Measurements from ENCODE around the gene NACC2.
A peak's percentile ranks its signal among the peaks of the same experiment; 100 is the strongest.

NACC2 gene

GRCh38 chr9:135997090-135998015, 97.7 kb downstream of the NACC2 start:
- Histone ChIP-seq H3K4me3 (ENCODE audit: low read depth in 1 of 5, low read length in 5 of 5) (no peak overlapping the region), H3K9me3 (ENCODE audit: control insufficient read depth in 5 of 5, low read length in 5 of 5) (no peaks in the 10 kb centered on the region), H3K36me3 (ENCODE audit: control insufficient read depth in 5 of 5, insufficient read depth in 5 of 5, low read length in 5 of 5) (no peaks in the 10 kb centered on the region), H3K4me1 (ENCODE audit: control insufficient read depth in 5 of 5, insufficient read depth in 5 of 5, low read length in 5 of 5) (peaks cover 0 to 31% (median 24%) of the 10 kb centered on the region in 5 donors), H3K27me3 (ENCODE audit: control insufficient read depth in 5 of 5, insufficient read depth in 4 of 5, low read length in 5 of 5) (no peaks in the 10 kb centered on the region), H3K27ac (ENCODE audit: low read depth, low read length) (no peak overlapping the region), H3K9ac (ENCODE audit: low read length in 5 of 5) (peak overlapping the region in 1 of 5 donors; percentile 14)

- no peaks in the 10 kb centered on the region for H3K36me3 ChIP-seq (ENCODE audit: control insufficient read depth in 5 of 5, insufficient read depth in 5 of 5, low read length in 5 of 5)
- H3K27me3 ChIP-seq (ENCODE audit: control insufficient read depth in 5 of 5, insufficient read depth in 4 of 5, low read length in 5 of 5), result no peaks in the 10 kb centered on the region
- no peak overlapping the region for H3K9ac ChIP-seq (ENCODE audit: low read length in 5 of 5)
- no peaks in the 10 kb centered on the region for H3K9me3 ChIP-seq (ENCODE audit: control insufficient read depth in 5 of 5, low read length in 5 of 5)
- H3K27ac ChIP-seq (ENCODE audit: low read depth, low read length), result no peak overlapping the region
- peaks cover 0 to 46% (median 36%) of the 10 kb centered on the region in 5 donors for H3K4me1 ChIP-seq (ENCODE audit: control insufficient read depth in 5 of 5, insufficient read depth in 5 of 5, low read length in 5 of 5)
- no peak overlapping the region for H3K4me3 ChIP-seq (ENCODE audit: low read depth in 1 of 5, low read length in 5 of 5)
These were observed 99.3 kb downstream of the NACC2 start for GRCh38 chr9:135995816-135996215.

DNA sequence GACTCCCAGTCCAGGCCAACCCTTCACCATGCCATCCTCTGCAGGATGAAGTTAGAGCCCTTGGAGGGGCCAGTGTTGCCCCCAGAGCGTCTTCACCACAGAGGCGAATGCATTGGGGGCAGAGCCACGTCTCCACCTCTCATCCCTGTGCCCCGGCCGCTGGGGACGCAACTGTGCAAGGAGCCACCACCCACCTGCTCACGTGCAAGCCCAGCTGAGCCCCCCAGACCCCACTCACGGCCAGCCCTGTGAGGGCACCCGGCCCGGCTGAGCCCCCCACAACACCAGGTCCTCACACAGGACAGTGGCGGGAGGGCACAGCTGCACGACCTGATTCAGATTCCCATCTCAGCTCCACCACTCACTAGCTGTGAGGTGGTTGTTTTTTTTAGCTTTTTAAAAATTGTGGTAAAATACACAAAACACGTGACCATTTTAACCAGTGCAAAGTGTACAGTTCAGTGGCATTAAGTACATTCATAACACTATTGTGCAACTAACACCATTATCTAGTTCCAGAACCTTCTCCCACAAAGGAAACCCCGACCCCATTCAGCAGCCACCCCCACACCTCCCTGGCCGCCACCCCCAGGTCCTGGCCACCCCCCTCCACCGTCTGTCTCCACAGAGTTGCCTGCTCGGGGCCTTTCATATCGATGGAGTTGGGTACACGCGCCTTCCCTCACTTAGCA, 100.4 kb downstream of the NACC2 start:
- Histone ChIP-seq H3K27me3 (ENCODE audit: control insufficient read depth in 5 of 5, insufficient read depth in 4 of 5, low read length in 5 of 5) (no peaks in the 10 kb centered on the region), H3K9ac (ENCODE audit: low read length in 5 of 5) (no peak overlapping the region), H3K4me3 (ENCODE audit: low read depth in 1 of 5, low read length in 5 of 5) (no peak overlapping the region), H3K9me3 (ENCODE audit: control insufficient read depth in 5 of 5, low read length in 5 of 5) (no peaks in the 10 kb centered on the region), H3K27ac (ENCODE audit: low read depth, low read length) (no peak overlapping the region), H3K4me1 (ENCODE audit: control insufficient read depth in 5 of 5, insufficient read depth in 5 of 5, low read length in 5 of 5) (peaks cover 0 to 56% (median 45%) of the 10 kb centered on the region in 5 donors), H3K36me3 (ENCODE audit: control insufficient read depth in 5 of 5, insufficient read depth in 5 of 5, low read length in 5 of 5) (no peaks in the 10 kb centered on the region)

- Histone ChIP-seq H3K9me3 (ENCODE audit: control insufficient read depth in 5 of 5, low read length in 5 of 5) (no peaks in the 10 kb centered on the region), H3K27ac (ENCODE audit: low read depth, low read length) (peak overlapping the region; percentile 78), H3K36me3 (ENCODE audit: control insufficient read depth in 5 of 5, insufficient read depth in 5 of 5, low read length in 5 of 5) (no peaks in the 10 kb centered on the region), H3K27me3 (ENCODE audit: control insufficient read depth in 5 of 5, insufficient read depth in 4 of 5, low read length in 5 of 5) (peaks cover 0 to 7% (median 5%) of the 10 kb centered on the region in 5 donors), H3K9ac (ENCODE audit: low read length in 5 of 5) (peak overlapping the region in 2 of 5 donors; percentile 77 to 79), H3K4me3 (ENCODE audit: low read depth in 1 of 5, low read length in 5 of 5) (no peak overlapping the region), H3K4me1 (ENCODE audit: control insufficient read depth in 5 of 5, insufficient read depth in 5 of 5, low read length in 5 of 5) (peaks cover 0 to 60% (median 50%) of the 10 kb centered on the region in 5 donors)
These were observed 101.2 kb downstream of the NACC2 start for GRCh38 chr9:135993765-135994500.

- peak overlapping the region in 3 of 5 donors; percentile 22 to 55 (median 50) for H3K4me3 ChIP-seq (ENCODE audit: low read depth in 1 of 5, low read length in 5 of 5)
- no peaks in the 10 kb centered on the region for H3K9me3 ChIP-seq (ENCODE audit: control insufficient read depth in 5 of 5, low read length in 5 of 5)
- H3K9ac ChIP-seq (ENCODE audit: low read length in 5 of 5), result peak overlapping the region in 4 of 5 donors; percentile 26 to 80 (median 78)
- peak overlapping the region; percentile 78 for H3K27ac ChIP-seq (ENCODE audit: low read depth, low read length)
- no peaks in the 10 kb centered on the region for H3K36me3 ChIP-seq (ENCODE audit: control insufficient read depth in 5 of 5, insufficient read depth in 5 of 5, low read length in 5 of 5)
- peaks cover 0 to 60% (median 50%) of the 10 kb centered on the region in 5 donors for H3K4me1 ChIP-seq (ENCODE audit: control insufficient read depth in 5 of 5, insufficient read depth in 5 of 5, low read length in 5 of 5)
- peaks cover 3 to 12% (median 7%) of the 10 kb centered on the region in 5 donors for H3K27me3 ChIP-seq (ENCODE audit: control insufficient read depth in 5 of 5, insufficient read depth in 4 of 5, low read length in 5 of 5)
These were observed 101.7 kb downstream of the NACC2 start for GRCh38 chr9:135993409-135993742.

DNA sequence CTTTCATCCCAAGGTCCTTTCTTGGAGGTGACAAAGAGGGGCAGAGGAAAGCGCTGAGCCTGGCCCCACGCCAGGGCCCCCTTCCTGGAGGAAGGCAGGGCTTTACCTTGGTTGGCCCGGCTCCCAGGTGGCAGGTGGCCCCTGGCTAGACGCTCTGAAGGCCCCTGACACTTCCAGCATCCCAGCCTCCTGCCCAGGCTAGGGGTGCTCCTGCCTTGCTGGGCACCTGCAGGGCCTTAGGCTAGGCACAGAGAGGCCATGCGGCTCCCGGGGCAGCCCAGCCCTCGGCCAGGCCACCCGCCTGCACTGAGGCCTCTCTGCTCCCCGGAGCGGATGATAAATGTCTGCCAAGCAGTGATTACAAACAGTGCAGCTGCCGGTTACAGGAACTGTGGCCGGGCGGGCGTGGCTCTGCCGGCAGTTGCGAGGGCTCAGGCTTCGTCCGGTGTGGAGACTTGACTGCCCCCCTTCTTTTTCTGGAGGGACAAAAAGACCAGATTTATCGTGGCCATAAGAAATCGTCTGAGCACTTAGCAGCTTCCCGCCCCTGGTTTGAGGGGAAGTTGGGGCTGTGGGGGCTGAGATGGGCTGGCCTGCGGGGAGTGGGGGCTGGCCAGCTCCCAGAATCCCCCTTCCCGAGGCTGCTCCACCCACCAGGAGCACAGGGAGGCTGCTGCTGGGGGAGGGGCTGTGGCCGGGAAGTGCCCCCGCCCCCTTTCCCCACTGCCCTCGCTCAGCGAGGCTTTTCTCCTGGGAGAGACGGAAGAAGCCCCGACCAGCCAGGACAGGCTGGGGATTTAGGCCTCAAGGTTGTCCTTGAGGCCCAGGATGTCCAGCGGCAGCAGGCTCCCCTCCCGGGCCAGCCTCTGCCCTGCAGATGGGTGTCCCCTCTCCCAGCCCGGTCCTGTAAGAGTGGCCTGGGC, 102.3 kb downstream of the NACC2 start:
- Histone ChIP-seq H3K4me3 (ENCODE audit: low read depth in 1 of 5, low read length in 5 of 5) (peak overlapping the region in 4 of 5 donors; percentile 22 to 55 (median 42)), H3K9me3 (ENCODE audit: control insufficient read depth in 5 of 5, low read length in 5 of 5) (no peaks in the 10 kb centered on the region), H3K36me3 (ENCODE audit: control insufficient read depth in 5 of 5, insufficient read depth in 5 of 5, low read length in 5 of 5) (no peaks in the 10 kb centered on the region), H3K27me3 (ENCODE audit: control insufficient read depth in 5 of 5, insufficient read depth in 4 of 5, low read length in 5 of 5) (peaks cover 4 to 16% (median 7%) of the 10 kb centered on the region in 5 donors), H3K27ac (ENCODE audit: low read depth, low read length) (peak overlapping the region; percentile 78), H3K9ac (ENCODE audit: low read length in 5 of 5) (peak overlapping the region in 4 of 5 donors; percentile 77 to 80 (median 78)), H3K4me1 (ENCODE audit: control insufficient read depth in 5 of 5, insufficient read depth in 5 of 5, low read length in 5 of 5) (peaks cover 0 to 60% (median 50%) of the 10 kb centered on the region in 5 donors)

- H3K36me3 ChIP-seq (ENCODE audit: control insufficient read depth in 5 of 5, insufficient read depth in 5 of 5, low read length in 5 of 5), result no peaks in the 10 kb centered on the region
- no peak overlapping the region for H3K4me3 ChIP-seq (ENCODE audit: low read depth in 1 of 5, low read length in 5 of 5)
- peaks cover 0 to 54% (median 50%) of the 10 kb centered on the region in 5 donors for H3K4me1 ChIP-seq (ENCODE audit: control insufficient read depth in 5 of 5, insufficient read depth in 5 of 5, low read length in 5 of 5)
- peak overlapping the region in 4 of 5 donors; percentile 77 to 80 (median 78) for H3K9ac ChIP-seq (ENCODE audit: low read length in 5 of 5)
- peaks cover 5 to 16% (median 7%) of the 10 kb centered on the region in 5 donors for H3K27me3 ChIP-seq (ENCODE audit: control insufficient read depth in 5 of 5, insufficient read depth in 4 of 5, low read length in 5 of 5)
- H3K9me3 ChIP-seq (ENCODE audit: control insufficient read depth in 5 of 5, low read length in 5 of 5), result no peaks in the 10 kb centered on the region
- H3K27ac ChIP-seq (ENCODE audit: low read depth, low read length), result peak overlapping the region; percentile 78
These were observed 103.3 kb downstream of the NACC2 start for GRCh38 chr9:135991771-135992170.

- Histone ChIP-seq H3K9ac (ENCODE audit: low read length in 5 of 5) (peak overlapping the region in 1 of 5 donors; percentile 14), H3K27ac (ENCODE audit: low read depth, low read length) (no peak overlapping the region), H3K4me1 (ENCODE audit: control insufficient read depth in 5 of 5, insufficient read depth in 5 of 5, low read length in 5 of 5) (peaks cover 0 to 54% (median 48%) of the 10 kb centered on the region in 5 donors), H3K27me3 (ENCODE audit: control insufficient read depth in 5 of 5, insufficient read depth in 4 of 5, low read length in 5 of 5) (peaks cover 6 to 16% (median 9%) of the 10 kb centered on the region in 5 donors), H3K9me3 (ENCODE audit: control insufficient read depth in 5 of 5, low read length in 5 of 5) (no peaks in the 10 kb centered on the region), H3K36me3 (ENCODE audit: control insufficient read depth in 5 of 5, insufficient read depth in 5 of 5, low read length in 5 of 5) (no peaks in the 10 kb centered on the region), H3K4me3 (ENCODE audit: low read depth in 1 of 5, low read length in 5 of 5) (peak overlapping the region in 2 of 5 donors; percentile 18 to 48)
These were observed 104.3 kb downstream of the NACC2 start for GRCh38 chr9:135990468-135991429.

Data from subcutaneous abdominal adipose tissue (tissue), 5 donors.